NCI-H146 (cell line): ENCODE results near the gene ROPN1.
"Not testable (repeated sequence)": the region's sequence is repeated elsewhere in the genome, so short reads cannot be mapped to it uniquely, and the experiment has no call there.

Experiments used
- DNase-seq: peaks from one replicate; lab custom pipeline; 2025; lab: John Stamatoyannopoulos, UW

The ROPN1 gene

GRCh38 chr3:123991730-123992588, at the start of gene ROPN1:
ROPN1 (minus strand) TSS chr3:123992124; CDS start chr3:123980481, 11,643 bp downstream.
- not testable (repeated sequence) for DNase-seq

GRCh38 chr3:124041553-124041952, 49.6 kb upstream of the ROPN1 start:
- DNase-seq, result no peak

- no peak for DNase-seq
Measured at GRCh38 chr3:124037326-124037725, 45.4 kb upstream of the ROPN1 start.

- DNase-seq, result not testable (repeated sequence)
Measured at GRCh38 chr3:124036214-124036613, 44.3 kb upstream of the ROPN1 start.

- no peak for DNase-seq
Measured at GRCh38 chr3:124035463-124036121, 43.7 kb upstream of the ROPN1 start.

- DNase-seq, result no peak
Measured at GRCh38 chr3:124034844-124035152, 42.9 kb upstream of the ROPN1 start.

GRCh38 chr3:124034016-124034843, 42.3 kb upstream of the ROPN1 start:
- peak; percentile 70 for DNase-seq

- DNase-seq, result peak; percentile 74
Measured at GRCh38 chr3:124033360-124034015, 41.6 kb upstream of the ROPN1 start, which contains the start of gene KALRN. KALRN (plus strand) TSS chr3:124033369.

- DNase-seq, result peak; percentile 97
Measured at GRCh38 chr3:124032881-124033359, 41.0 kb upstream of the ROPN1 start.

- peak; percentile 89 for DNase-seq
Measured at GRCh38 chr3:124032311-124032880, 40.5 kb upstream of the ROPN1 start.

GRCh38 chr3:124026516-124026915, 34.6 kb upstream of the ROPN1 start:
- DNase-seq, result no peak

GRCh38 chr3:124023531-124023930, 31.6 kb upstream of the ROPN1 start:
- not testable (repeated sequence) for DNase-seq

- DNase-seq, result no peak
Measured at GRCh38 chr3:124019291-124019690, 27.4 kb upstream of the ROPN1 start.

GRCh38 chr3:124017502-124017901, 25.6 kb upstream of the ROPN1 start:
- DNase-seq, result peak; percentile 92

GRCh38 chr3:124016483-124016882, 24.6 kb upstream of the ROPN1 start:
- DNase-seq, result peak; percentile 80

GRCh38 chr3:124014366-124014942, 22.5 kb upstream of the ROPN1 start:
- no peak for DNase-seq

- DNase-seq, result not testable (repeated sequence)
Measured at GRCh38 chr3:124008321-124008720, 16.4 kb upstream of the ROPN1 start.

- no peak for DNase-seq
Measured at GRCh38 chr3:124007186-124007585, 15.3 kb upstream of the ROPN1 start.

- DNase-seq, result not testable (repeated sequence)
Measured at GRCh38 chr3:124002405-124003079, 10.6 kb upstream of the ROPN1 start.

- not testable (repeated sequence) for DNase-seq
Measured at GRCh38 chr3:124001366-124001765, 9.4 kb upstream of the ROPN1 start.
